HEK293 (cell line): ENCODE data around the gene DPYD.

Experiments
- CTCF ChIA-PET: fragments of 350-600 bp; formaldehyde crosslinking; extraction: SDS; loops from one replicate; lab custom pipeline; 2021; ENCODE audit warnings: antibody characterized with exemption; lab: Yijun Ruan, JAX
- POLR2A ChIA-PET: fragments of 300-600 bp; formaldehyde crosslinking; extraction: SDS; loops from one replicate; lab custom pipeline; 2020; ENCODE audit warnings: antibody characterized with exemption, inconsistent platforms; lab: Yijun Ruan, JAX
- H3K27ac ChIP-seq: fragments of 200-500 bp; sonication (Bioruptor generic); 2 replicates; pipeline ENCODE4 v1.5.1; 2014; ENCODE audit warnings: low read depth, low read length, control low read depth, inconsistent platforms; ENCODE audit errors: extremely low read depth
- H3K36me3 ChIP-seq, 2 experiments: fragments of 200-500 bp in 1 of 2; sonication (Bioruptor generic) in 1 of 2; 1 replicate in 1 of 2; 2 replicates in 1 of 2; pipeline ENCODE4 v1.5.1; 2014 to 2017; ENCODE audit warnings: inconsistent platforms in 2 of 2, low read length in 2 of 2; ENCODE audit not compliant: control insufficient read depth in 2 of 2, insufficient read depth in 1 of 2
- H3K4me1 ChIP-seq: fragments of 200-500 bp; sonication (Bioruptor generic); 2 replicates; pipeline ENCODE4 v1.5.1; 2014; ENCODE audit warnings: mild to moderate bottlenecking, low read length, inconsistent platforms; ENCODE audit not compliant: control insufficient read depth, insufficient read depth
- H3K4me3 ChIP-seq: 2 replicates; pipeline ENCODE4 v1.5.1; 2011; ENCODE audit warnings: low read depth, mild to moderate bottlenecking, control low read depth, low read length, moderate library complexity
- H3K9me3 ChIP-seq: fragments of 200-500 bp; sonication (Bioruptor generic); 2 replicates; pipeline ENCODE4 v1.5.1; 2014; ENCODE audit warnings: low read depth, low read length, inconsistent platforms; ENCODE audit not compliant: control insufficient read depth, insufficient read depth
- ATF2 ChIP-seq: fragments of 450-650 bp; formaldehyde crosslinking; IDR thresholded peaks from 2 replicates; pipeline ENCODE4 v1.5.1; 2016; ENCODE audit warnings: missing biosample characterization, missing genetic modification characterization, low read depth
- CTCF ChIP-seq: fragments of 450-650 bp; formaldehyde crosslinking; IDR thresholded peaks from 2 replicates; pipeline ENCODE4 v1.5.1; 2016; ENCODE audit warnings: missing biosample characterization, missing genetic modification characterization
- KLF16 ChIP-seq: fragments of 450-650 bp; formaldehyde crosslinking; IDR thresholded peaks from 2 replicates; pipeline ENCODE4 v1.5.1; 2017; ENCODE audit warnings: missing biosample characterization, missing genetic modification characterization
- OVOL3 ChIP-seq: fragments of 450-650 bp; formaldehyde crosslinking; IDR thresholded peaks from 2 replicates; pipeline ENCODE4 v1.5.1; 2016; ENCODE audit warnings: missing biosample characterization, missing genetic modification characterization
- ZBTB10 ChIP-seq: fragments of 450-650 bp; formaldehyde crosslinking; IDR thresholded peaks from 2 replicates; pipeline ENCODE4 v1.5.1; 2016; ENCODE audit warnings: missing biosample characterization, missing genetic modification characterization
- ZBTB48 ChIP-seq: fragments of 450-650 bp; formaldehyde crosslinking; IDR thresholded peaks from 2 replicates; pipeline ENCODE4 v1.5.1; 2016; ENCODE audit warnings: missing biosample characterization, missing genetic modification characterization
- ZBTB8A ChIP-seq: fragments of 450-650 bp; formaldehyde crosslinking; IDR thresholded peaks from 2 replicates; pipeline ENCODE4 v1.5.1; 2016; ENCODE audit warnings: missing biosample characterization, missing genetic modification characterization
- ZNF16 ChIP-seq: fragments of 450-650 bp; formaldehyde crosslinking; IDR thresholded peaks from 2 replicates; pipeline ENCODE4 v1.5.1; 2016; ENCODE audit warnings: low read depth, missing biosample characterization, missing genetic modification characterization
- ZNF214 ChIP-seq: fragments of 450-650 bp; formaldehyde crosslinking; IDR thresholded peaks from 2 replicates; pipeline ENCODE4 v1.5.1; 2017; ENCODE audit warnings: missing biosample characterization, mild to moderate bottlenecking, missing genetic modification characterization, borderline replicate concordance
- ZNF362 ChIP-seq: fragments of 450-650 bp; formaldehyde crosslinking; IDR thresholded peaks from 2 replicates; pipeline ENCODE4 v1.5.1; 2016; ENCODE audit warnings: missing biosample characterization, missing genetic modification characterization
- ZNF404 ChIP-seq: fragments of 450-650 bp; formaldehyde crosslinking; IDR thresholded peaks from 2 replicates; pipeline ENCODE4 v1.5.1; 2017; ENCODE audit warnings: missing biosample characterization, missing genetic modification characterization
- ZNF514 ChIP-seq: fragments of 450-650 bp; formaldehyde crosslinking; IDR thresholded peaks from 2 replicates; pipeline ENCODE4 v1.5.1; 2016; ENCODE audit warnings: missing biosample characterization, missing genetic modification characterization
- ZNF518A ChIP-seq: fragments of 450-650 bp; formaldehyde crosslinking; conservative IDR thresholded peaks from 2 replicates; pipeline ENCODE4 v1.5.1; 2016; ENCODE audit warnings: low read depth, missing biosample characterization, missing genetic modification characterization
- ZNF529 ChIP-seq: fragments of 450-650 bp; formaldehyde crosslinking; IDR thresholded peaks from 2 replicates; pipeline ENCODE4 v1.5.1; 2017; ENCODE audit warnings: missing genetic modification characterization, missing biosample characterization; ENCODE audit not compliant: insufficient replicate concordance
- ZNF747 ChIP-seq: fragments of 450-650 bp; formaldehyde crosslinking; IDR thresholded peaks from 2 replicates; pipeline ENCODE4 v1.5.1; 2016; ENCODE audit warnings: missing biosample characterization, missing genetic modification characterization
- ZNF837 ChIP-seq: fragments of 450-650 bp; formaldehyde crosslinking; IDR thresholded peaks from 2 replicates; pipeline ENCODE4 v1.5.1; 2016; ENCODE audit warnings: missing biosample characterization, missing genetic modification characterization
- ZXDB ChIP-seq: fragments of 450-650 bp; formaldehyde crosslinking; IDR thresholded peaks from 2 replicates; pipeline ENCODE4 v1.5.1; 2016; ENCODE audit warnings: missing biosample characterization, missing genetic modification characterization
- TF ChIP-seq, protein P1 (sequence below): fragments of 450-650 bp; formaldehyde crosslinking; IDR thresholded peaks from 2 replicates; pipeline ENCODE4 v1.5.1; 2016; ENCODE audit warnings: missing biosample characterization, missing genetic modification characterization

DPYD gene

DNA sequence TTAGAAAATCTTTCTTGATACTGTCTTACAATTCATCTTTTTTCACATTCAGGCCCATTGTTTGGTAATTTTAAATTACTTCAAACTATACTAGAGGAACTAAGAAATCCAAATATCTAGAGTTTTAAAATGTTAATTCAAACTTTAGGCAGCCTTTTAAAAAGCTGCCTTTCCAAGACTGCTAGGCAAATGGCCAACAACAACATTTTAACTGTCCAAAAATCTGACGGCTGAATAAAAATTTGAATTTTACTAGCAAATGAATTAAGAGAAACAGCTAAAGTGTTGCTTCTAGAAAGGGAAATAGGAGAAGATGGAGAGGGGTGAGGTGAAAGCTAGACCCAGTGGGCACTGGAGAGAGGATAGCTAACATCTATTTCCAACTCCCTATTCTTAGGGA, 17.2 kb downstream of the DPYD start:
- no peaks in the 10 kb centered on the region for H3K36me3 ChIP-seq
- peaks cover 1% of the 10 kb centered on the region; the same call in 1 of the 2 replicates for H3K9me3 ChIP-seq
- POLR2A ChIA-PET: no interaction called here
- CTCF ChIA-PET: no interaction called here
- no peak overlapping the region for H3K27ac ChIP-seq
- peaks cover 10% of the 10 kb centered on the region for H3K4me1 ChIP-seq
- no peak overlapping the region for H3K4me3 ChIP-seq
- no peak for TF ChIP-seq ZNF837 (tag by site-specific recombination)
- TF ChIP-seq ZBTB8A (tag by site-specific recombination): no peak
- no peak for TF ChIP-seq ZNF747 (tag by site-specific recombination)
- TF ChIP-seq ZNF514: no peak
- TF ChIP-seq ZBTB48 (tag by site-specific recombination): no peak
- no peak for TF ChIP-seq ZNF404 (tag by site-specific recombination)
- TF ChIP-seq ZXDB: no peak
- TF ChIP-seq ZNF518A (tag by site-specific recombination): no peak
- TF ChIP-seq ZNF362: no peak
- TF ChIP-seq ZNF529: no peak
- TF ChIP-seq OVOL3 (tag by site-specific recombination): no peak
- no peak for TF ChIP-seq CTCF (tag by site-specific recombination)
- TF ChIP-seq KLF16: no peak

- CTCF ChIA-PET: interaction anchor here (0.6 kb wide), 2 partner anchors 11 to 1679 kb away, joined by 3 read pairs; no protein-coding TSS in a partner anchor
- peaks cover 3% of the 10 kb centered on the region; the same call in 1 of the 2 replicates for H3K9me3 ChIP-seq
- no peaks in the 10 kb centered on the region for H3K36me3 ChIP-seq
- POLR2A ChIA-PET: no interaction called here
- no peak overlapping the region for H3K4me3 ChIP-seq
- peaks cover 10% of the 10 kb centered on the region for H3K4me1 ChIP-seq
- TF ChIP-seq ZNF16 (tag by site-specific recombination): no peak
- TF ChIP-seq ZBTB10 (tag by site-specific recombination): no peak
- TF ChIP-seq, protein P1, sequence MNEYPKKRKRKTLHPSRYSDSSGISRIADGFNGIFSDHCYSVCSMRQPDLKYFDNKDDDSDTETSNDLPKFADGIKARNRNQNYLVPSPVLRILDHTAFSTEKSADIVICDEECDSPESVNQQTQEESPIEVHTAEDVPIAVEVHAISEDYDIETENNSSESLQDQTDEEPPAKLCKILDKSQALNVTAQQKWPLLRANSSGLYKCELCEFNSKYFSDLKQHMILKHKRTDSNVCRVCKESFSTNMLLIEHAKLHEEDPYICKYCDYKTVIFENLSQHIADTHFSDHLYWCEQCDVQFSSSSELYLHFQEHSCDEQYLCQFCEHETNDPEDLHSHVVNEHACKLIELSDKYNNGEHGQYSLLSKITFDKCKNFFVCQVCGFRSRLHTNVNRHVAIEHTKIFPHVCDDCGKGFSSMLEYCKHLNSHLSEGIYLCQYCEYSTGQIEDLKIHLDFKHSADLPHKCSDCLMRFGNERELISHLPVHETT (tag by site-specific recombination): no peak
- TF ChIP-seq ATF2 (tag by site-specific recombination): peak; percentile 33; the same call in 1 of the 2 replicates
- TF ChIP-seq ZNF214: no peak
- TF ChIP-seq, all 188 proteins: peak for 1
- H3K27ac ChIP-seq: no peak overlapping the region
Observed at GRCh38 chr1:97902067-97902466, 18.8 kb downstream of the DPYD start.
